Transverse colon (tissue), 4 donors: Measurements from ENCODE around the gene GABBR2. TPM values are rescaled to one million over a fixed set of nuclear protein-coding genes. Genes with fewer than 3 reads are reported as not detected.

ENCODE experiments used
- DNase-seq: peaks from one replicate; pipeline ENCODE4 v3.0.0-alpha.2; 2019
- H3K27ac ChIP-seq, 4 donors: fragments of 200-600 bp; sonication (generic); 2 replicates each; pipeline ENCODE4 v1.5.1; 2016 to 2018; ENCODE audit warnings: inconsistent platforms in 4 of 4
- H3K27me3 ChIP-seq: fragments of 200-600 bp; sonication (generic); 2 replicates; pipeline ENCODE4 v1.5.1; 2017; ENCODE audit warnings: inconsistent platforms
- H3K36me3 ChIP-seq, 4 donors: fragments of 200-600 bp; sonication (generic); 2 replicates each; pipeline ENCODE4 v1.5.1; 2017 to 2019; ENCODE audit warnings: inconsistent platforms in 4 of 4
- H3K4me1 ChIP-seq, 4 donors: fragments of 200-600 bp; sonication (generic); 2 replicates each; pipeline ENCODE4 v1.5.1; 2017 to 2020; ENCODE audit warnings: inconsistent platforms in 4 of 4
- H3K4me3 ChIP-seq, 4 donors: fragments of 200-600 bp; sonication (generic); 1 replicate in 1 of 4; 2 replicates in 3 of 4; pipeline versions ENCODE4 v1.5.1 to v1.6.1; 2017 to 2019; ENCODE audit warnings: inconsistent platforms in 4 of 4
- H3K9me3 ChIP-seq, 2 donors: fragments of 200-600 bp; sonication (generic); 2 replicates each; pipeline ENCODE4 v1.5.1; 2017 to 2019; ENCODE audit warnings: inconsistent platforms in 2 of 2
- EP300 ChIP-seq: sonication (generic); formaldehyde crosslinking; IDR thresholded peaks from one replicate; pipeline ENCODE4 v1.6.1; 2017; ENCODE audit warnings: antibody characterized with exemption, low read depth
- POLR2A ChIP-seq: fragments of 450-650 bp; IDR thresholded peaks from one replicate; pipeline ENCODE4 v1.6.1; 2016; ENCODE audit warnings: antibody characterized with exemption, mild to moderate bottlenecking, moderate library complexity
- POLR2AphosphoS5 ChIP-seq, 3 donors: sonication (generic); formaldehyde crosslinking; IDR thresholded peaks; one replicate each; pipeline ENCODE4 v1.6.1; 2016; ENCODE audit warnings: antibody characterized with exemption in 3 of 3
- WGBS, 2 donors: methylation state at CpG; one replicate each; pipeline ENCODE4 v1.1.5; 2018; ENCODE audit warnings: low coverage in 1 of 2; 5-methylcytosine and 5-hydroxymethylcytosine counted together
- in situ Hi-C, 4 donors: fragments of 200-750 bp; cut with MboI; loops; one replicate each; pipeline versions ENCODE4 v1.15.0 to v1.15.1; 2017; ENCODE audit warnings: low sequenced_read_pairs in 3 of 4, low pct_ligation_motif_present in 1 of 4, low pct_unique_long_range_greater_than_20kb in 1 of 4
- intact Hi-C: fragments of 100-400 bp; cut with DNase I; formaldehyde crosslinking; loops from one replicate; pipeline ENCODE4 v1.15.1; 2023; ENCODE audit warnings: low total_unique reads
- total RNA-seq, 4 donors: library from RNA; depleted of rRNA; stranded (reverse); fragments of >200 nt; gene quantifications; one replicate each; pipeline ENCODE4 v1.1.0, GENCODE V29; 2016
- TF ChIP-seq, protein P1 (sequence below), 5 experiments: fragments of 200-600 bp in 3 of 5; fragments of 450-650 bp in 2 of 5; sonication (generic) in 3 of 5; IDR thresholded peaks; 1 replicate in 2 of 5; 2 replicates in 3 of 5; pipeline ENCODE4 v1.5.1; 2016 to 2017; ENCODE audit warnings: antibody characterized with exemption in 5 of 5, inconsistent platforms in 3 of 5, mild to moderate bottlenecking in 2 of 5, moderate library complexity in 1 of 5

Gene GABBR2
- total RNA-seq, 4 donors from 2014 or later = not detected

DNA sequence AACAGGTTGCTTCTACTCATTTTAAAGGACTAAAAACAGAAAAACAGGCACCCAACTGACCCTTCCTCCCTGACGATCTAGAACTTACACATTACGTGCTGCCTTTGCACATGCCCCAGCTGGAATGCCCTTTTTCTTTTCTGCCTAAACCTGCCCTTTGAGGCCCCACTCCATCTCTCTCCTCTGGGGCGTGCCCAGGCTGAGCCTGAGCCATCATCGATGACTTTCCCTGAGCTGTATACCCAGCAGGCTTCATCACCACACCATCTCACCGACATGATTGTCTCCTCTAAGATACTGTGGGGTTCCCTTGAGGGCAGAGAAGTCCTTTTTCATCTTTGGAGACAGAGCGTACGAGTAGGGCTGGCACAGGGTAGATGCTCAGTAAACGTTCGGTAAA, 24.1 kb upstream of the GABBR2 start:
- intact Hi-C loops = no loop called here
- H3K27me3 ChIP-seq = no peaks in the 10 kb centered on the region
- TF ChIP-seq POLR2AphosphoS5 (IDR thresholded peaks at IDR 0.05) (no peak), POLR2A (no peak), EP300 (no peak)
- TF ChIP-seq, protein P1, sequence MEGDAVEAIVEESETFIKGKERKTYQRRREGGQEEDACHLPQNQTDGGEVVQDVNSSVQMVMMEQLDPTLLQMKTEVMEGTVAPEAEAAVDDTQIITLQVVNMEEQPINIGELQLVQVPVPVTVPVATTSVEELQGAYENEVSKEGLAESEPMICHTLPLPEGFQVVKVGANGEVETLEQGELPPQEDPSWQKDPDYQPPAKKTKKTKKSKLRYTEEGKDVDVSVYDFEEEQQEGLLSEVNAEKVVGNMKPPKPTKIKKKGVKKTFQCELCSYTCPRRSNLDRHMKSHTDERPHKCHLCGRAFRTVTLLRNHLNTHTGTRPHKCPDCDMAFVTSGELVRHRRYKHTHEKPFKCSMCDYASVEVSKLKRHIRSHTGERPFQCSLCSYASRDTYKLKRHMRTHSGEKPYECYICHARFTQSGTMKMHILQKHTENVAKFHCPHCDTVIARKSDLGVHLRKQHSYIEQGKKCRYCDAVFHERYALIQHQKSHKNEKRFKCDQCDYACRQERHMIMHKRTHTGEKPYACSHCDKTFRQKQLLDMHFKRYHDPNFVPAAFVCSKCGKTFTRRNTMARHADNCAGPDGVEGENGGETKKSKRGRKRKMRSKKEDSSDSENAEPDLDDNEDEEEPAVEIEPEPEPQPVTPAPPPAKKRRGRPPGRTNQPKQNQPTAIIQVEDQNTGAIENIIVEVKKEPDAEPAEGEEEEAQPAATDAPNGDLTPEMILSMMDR (IDR thresholded peaks at IDR 0.05) = no peak
- WGBS, 2 donors = 84 to 91% methylated on average over 6 to 9 of the region's 9 CpGs
- no peak overlapping the region for H3K4me3 ChIP-seq
- H3K36me3 ChIP-seq = peaks cover 0 to 6% (median 0%) of the 10 kb centered on the region in 4 donors
- in situ Hi-C loops = no loop called here
- H3K9me3 ChIP-seq = no peaks in the 10 kb centered on the region
- no peak for DNase-seq
- no peak overlapping the region for H3K27ac ChIP-seq
- no peaks in the 10 kb centered on the region for H3K4me1 ChIP-seq

DNA sequence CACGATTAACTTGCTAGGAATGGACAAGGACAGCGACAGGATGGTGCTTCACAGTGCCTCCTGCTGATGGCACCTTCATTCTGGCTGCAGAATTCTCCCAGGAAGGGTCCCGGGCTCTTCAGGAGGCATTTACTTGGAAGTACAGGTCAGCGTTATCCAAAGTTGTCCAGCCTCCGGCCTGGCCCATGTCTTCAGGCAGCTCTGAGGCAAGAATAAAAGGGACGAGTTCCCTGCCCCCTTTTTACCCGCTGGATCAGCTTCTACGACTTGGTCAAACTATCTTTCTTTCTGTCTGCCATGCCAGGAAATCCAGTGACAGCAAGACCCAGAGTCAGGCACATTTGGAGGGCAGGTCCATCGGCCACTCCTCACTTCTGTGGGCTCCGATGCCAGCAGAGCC, 23.4 kb upstream of the GABBR2 start:
- DNase-seq = no peak
- Histone ChIP-seq H3K36me3 (peaks cover 0 to 6% (median 0%) of the 10 kb centered on the region in 4 donors), H3K27ac (no peak overlapping the region), H3K4me3 (no peak overlapping the region), H3K27me3 (no peaks in the 10 kb centered on the region), H3K4me1 (no peaks in the 10 kb centered on the region), H3K9me3 (no peaks in the 10 kb centered on the region)
- intact Hi-C loops (no loop called here), in situ Hi-C loops (no loop called here)
- WGBS, 2 donors = 83 to 89% methylated on average over 4 to 10 of the region's 10 CpGs
- TF ChIP-seq EP300 (no peak), POLR2AphosphoS5 (IDR thresholded peaks at IDR 0.05) (no peak), POLR2A (no peak)
- TF ChIP-seq, protein P1 (IDR thresholded peaks at IDR 0.05) = no peak

DNA sequence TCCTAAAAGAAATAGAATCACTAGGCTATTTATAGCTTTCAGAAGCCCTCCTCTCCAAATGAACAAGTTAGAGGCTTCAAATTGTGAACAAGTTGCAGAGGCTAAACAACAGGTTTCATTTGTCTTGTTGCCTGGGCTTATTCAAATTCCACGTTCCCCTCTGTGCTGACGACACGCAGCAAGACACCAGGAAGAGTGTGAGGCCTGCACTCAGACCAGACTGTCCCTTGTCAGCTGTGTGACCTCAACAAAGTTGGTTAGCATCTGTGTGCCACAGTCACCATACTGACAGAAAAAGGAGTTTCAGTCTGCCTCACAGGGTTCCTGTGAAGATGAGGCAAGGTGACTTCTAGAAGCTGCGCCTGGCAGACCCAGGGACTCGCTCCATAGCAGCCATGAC, 22.1 kb upstream of the GABBR2 start:
- Histone ChIP-seq H3K36me3 (peaks cover 0 to 6% (median 0%) of the 10 kb centered on the region in 4 donors), H3K4me3 (no peak overlapping the region), H3K27me3 (no peaks in the 10 kb centered on the region), H3K4me1 (no peaks in the 10 kb centered on the region), H3K9me3 (no peaks in the 10 kb centered on the region), H3K27ac (no peak overlapping the region)
- 71% methylated on average over 5 of the region's 5 CpGs; no CpG with 5 or more reads in 1 of the 2 donors for WGBS, 2 donors
- intact Hi-C loops = no loop called here
- in situ Hi-C loops = no loop called here
- TF ChIP-seq POLR2AphosphoS5 (IDR thresholded peaks at IDR 0.05) (no peak), EP300 (no peak), POLR2A (no peak)
- TF ChIP-seq, protein P1 (IDR thresholded peaks at IDR 0.05) = no peak
- DNase-seq = no peak

DNA sequence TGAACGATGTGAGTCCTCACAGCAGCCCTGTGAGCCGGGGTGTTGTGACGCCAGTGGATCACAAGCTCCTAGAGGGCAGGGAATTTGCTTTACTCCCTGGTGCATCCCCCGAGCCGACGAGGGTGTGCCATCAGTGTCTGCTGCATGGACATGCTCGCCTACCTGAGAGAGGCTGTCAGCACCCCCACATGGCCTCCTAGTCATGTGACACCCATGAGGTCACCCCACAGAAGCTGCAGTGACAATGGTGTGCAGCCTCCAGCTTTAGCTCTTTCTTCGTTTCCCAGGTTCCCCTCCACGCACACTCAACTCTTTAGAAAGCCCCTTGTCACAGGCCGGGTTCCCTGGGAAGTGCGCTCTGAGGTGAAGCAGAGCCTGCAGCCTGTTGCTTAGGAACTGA, 19.8 kb upstream of the GABBR2 start:
- H3K4me1 ChIP-seq = no peaks in the 10 kb centered on the region
- H3K27ac ChIP-seq = no peak overlapping the region
- TF ChIP-seq, protein P1 (IDR thresholded peaks at IDR 0.05) = no peak
- TF ChIP-seq POLR2A = no peak
- TF ChIP-seq POLR2AphosphoS5 (IDR thresholded peaks at IDR 0.05) = no peak
- no peak for TF ChIP-seq EP300
- H3K36me3 ChIP-seq = no peaks in the 10 kb centered on the region
- 94% methylated on average over 11 of the region's 11 CpGs; no CpG with 5 or more reads in 1 of the 2 donors for WGBS, 2 donors
- peaks cover 6% of the 10 kb centered on the region for H3K27me3 ChIP-seq
- no peak for DNase-seq
- intact Hi-C loops = no loop called here
- H3K9me3 ChIP-seq = no peaks in the 10 kb centered on the region
- no peak overlapping the region for H3K4me3 ChIP-seq
- in situ Hi-C loops = no loop called here
